ENCODE measurements around the gene JAM3. TPM values are rescaled to one million over a fixed set of nuclear protein-coding genes. Genes with fewer than 3 reads are reported as not detected.
A peak's percentile ranks its signal among the peaks of the same experiment; 100 is the strongest.

JAM3 gene
- 41.8 TPM for total RNA-seq

GRCh38 chr11:134068829-134069425 is at the start of gene JAM3:
TSS of gene JAM3 (plus strand) at chr11:134069072. CDS start at chr11:134069084, 12 bp downstream.
- DNase-seq: peak; percentile 96

DNA sequence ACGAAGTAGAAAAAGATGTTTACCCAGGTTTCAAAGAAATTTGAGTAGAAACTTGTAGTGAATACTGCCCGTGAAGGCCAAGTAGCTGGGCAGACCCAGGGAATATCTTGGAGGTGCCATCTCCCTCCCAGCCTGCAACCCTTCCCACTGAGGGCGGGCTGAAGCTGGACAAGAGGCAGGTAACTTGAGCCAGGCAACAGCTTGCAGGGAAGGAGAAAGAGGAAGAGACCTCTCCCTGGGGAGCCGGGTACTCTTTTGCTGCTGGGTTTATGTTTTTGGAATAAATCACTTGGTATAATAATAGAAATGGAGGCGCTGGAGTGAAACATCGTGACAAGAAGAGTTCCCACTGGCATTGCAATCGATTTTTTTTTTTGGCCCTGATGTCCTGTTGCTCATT is 49.4 kb upstream of the JAM3 start:
- DNase-seq: no peak

GRCh38 chr11:134020598-134020997 is 48.3 kb upstream of the JAM3 start:
- no peak for DNase-seq

- DNase-seq: no peak
Measured at GRCh38 chr11:134021326-134021725, 47.5 kb upstream of the JAM3 start.

GRCh38 chr11:134022748-134023147 is 46.1 kb upstream of the JAM3 start:
- DNase-seq: no peak

DNA sequence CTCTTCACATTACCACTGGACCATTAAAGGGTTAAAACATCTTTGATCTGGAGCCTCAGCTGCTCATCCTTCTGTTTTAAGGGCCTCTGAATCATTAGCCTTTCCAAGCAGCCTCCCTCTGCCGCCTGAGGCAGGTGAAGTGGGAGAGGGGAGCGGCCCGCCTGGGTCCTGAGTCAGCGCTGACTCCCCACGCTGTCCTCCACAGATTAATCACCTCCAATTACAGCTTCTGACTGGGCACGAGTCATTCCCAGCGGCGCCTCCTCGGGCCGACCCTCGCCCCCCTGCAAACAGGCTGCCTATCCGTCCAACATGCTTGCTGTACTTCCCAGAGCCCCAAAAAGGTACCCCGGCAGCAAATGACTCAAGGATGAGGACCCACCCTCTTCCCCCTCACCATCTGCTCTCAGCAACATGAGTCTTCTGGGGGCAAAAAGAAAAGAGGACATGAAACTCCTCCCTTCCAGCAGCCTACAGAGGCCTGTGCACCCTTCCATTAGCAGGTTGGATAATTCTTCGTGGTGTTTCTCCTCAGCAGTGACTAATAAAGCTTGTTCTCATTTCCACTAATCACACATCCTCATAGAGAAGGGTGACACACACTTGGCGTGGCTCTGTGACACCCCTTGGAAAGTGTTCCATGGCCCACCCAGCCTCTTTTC is 44.3 kb upstream of the JAM3 start:
- DNase-seq: no peak

DNA sequence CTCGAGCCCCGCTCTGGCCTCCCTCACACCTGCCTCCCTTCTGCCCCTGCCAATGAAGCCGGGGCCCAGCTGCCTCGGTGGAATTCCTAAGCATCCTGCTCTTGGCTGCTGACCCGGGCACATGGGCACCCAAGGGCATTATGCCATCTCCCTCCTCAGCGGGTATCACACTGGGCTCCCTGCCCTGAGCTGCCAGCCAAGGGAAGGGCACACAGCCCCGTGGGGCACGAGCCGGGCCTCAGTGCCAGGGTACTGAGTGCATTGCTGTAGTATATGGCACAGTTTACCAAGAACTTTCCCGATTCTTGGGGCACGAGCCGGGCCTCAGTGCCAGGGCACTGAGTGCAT is 43.8 kb upstream of the JAM3 start:
- no peak for DNase-seq

- DNase-seq: no peak
Measured at GRCh38 chr11:134026655-134027343, 42.1 kb upstream of the JAM3 start.

DNA sequence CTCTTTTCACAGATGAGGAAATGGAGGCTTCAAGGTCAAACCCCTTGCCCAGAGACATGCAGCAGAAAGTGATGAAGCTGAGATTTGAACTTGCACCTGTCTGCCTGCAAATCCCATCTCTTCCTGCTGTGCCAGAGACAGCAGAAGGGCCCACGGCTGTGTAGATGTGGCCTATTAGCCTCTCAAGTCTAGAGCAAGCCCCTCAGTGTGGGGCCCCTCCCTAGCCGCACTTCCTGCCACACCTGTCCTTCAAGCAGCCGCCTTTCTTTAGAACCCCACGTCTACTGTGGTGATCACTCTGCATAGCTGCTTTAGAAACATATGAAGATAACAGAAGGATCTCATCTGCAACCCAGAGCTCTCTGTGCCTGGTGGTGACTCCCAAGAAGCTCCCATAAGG is 41.2 kb upstream of the JAM3 start:
- no peak for DNase-seq

DNA sequence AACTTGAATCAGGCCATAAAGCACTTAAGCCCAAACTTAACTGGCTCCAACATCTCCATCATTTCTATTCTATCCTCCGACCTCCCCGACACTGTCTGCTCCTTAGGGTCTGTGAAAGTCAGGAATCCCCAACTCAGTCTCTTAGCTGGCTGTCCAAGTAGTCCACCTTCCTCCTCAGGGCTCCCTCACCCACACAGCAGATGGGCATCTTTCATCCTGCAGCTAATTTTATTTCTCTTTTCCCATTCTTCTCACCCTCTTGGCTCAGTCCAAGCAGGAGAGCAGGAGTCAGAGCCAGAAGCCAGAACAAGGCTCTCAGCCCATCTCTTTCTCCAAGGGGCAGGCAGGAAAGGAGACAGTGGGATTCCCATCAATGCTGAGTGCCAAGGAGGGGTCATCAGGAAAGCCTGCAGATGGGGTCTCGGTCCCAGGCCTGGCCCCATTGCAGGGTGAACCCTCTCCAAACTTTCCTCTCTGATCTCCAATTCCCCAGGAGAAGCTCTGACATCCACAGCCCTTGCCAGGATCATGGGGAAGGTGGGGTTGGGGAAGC is 40.4 kb upstream of the JAM3 start:
- DNase-seq: no peak

- no peak for DNase-seq
Measured at GRCh38 chr11:134030853-134031252, 38.0 kb upstream of the JAM3 start.

DNA sequence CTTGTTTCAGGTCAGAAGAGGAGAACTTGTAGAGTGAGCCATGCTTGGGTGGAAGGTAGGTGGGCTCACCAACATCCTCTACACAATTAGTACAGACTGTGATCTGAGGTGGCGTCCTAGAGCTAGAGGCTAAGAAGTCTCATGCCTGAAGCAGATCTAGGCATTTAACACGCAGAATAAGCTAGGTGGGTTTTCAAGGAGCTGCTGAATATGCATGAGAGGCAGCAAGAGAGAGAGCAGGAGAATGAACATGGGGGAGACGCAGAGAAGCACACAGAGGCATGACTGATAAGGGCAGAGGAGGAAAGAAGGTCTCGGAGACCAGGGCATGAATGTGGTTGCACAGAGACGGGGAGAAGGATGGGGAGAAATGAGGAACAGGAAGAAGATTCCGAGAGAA is 36.8 kb upstream of the JAM3 start:
- DNase-seq: no peak

- DNase-seq: peak; percentile 80
Measured at GRCh38 chr11:134032501-134033091, 36.3 kb upstream of the JAM3 start.

DNA sequence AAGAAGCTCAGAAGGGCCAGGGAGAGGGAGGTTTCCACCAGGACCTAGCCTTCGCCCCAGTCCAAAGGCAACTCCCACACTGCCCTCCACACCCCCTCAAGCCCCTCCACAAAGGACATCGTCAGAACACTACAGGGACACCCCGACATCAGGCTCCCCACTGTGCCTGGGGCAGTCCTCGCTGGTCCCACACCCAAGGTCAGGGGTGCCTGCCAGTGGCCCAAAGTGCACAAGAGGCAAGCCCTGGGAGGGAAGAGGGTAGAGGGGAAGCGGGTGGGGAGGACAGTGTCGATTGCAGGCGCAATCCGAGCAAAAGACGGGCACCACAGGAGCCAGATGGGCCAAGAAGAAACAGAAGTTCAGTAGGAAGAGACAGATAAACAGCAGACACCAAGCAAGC is 35.6 kb upstream of the JAM3 start:
- DNase-seq: no peak

- peak; percentile 81 for DNase-seq
Measured at GRCh38 chr11:134033696-134034491, 35.0 kb upstream of the JAM3 start.

- no peak for DNase-seq
Measured at GRCh38 chr11:134034496-134035381, 34.1 kb upstream of the JAM3 start.

- no peak for DNase-seq
Measured at GRCh38 chr11:134036492-134037045, 32.3 kb upstream of the JAM3 start.

GRCh38 chr11:134037046-134037908 is 31.6 kb upstream of the JAM3 start:
- peak; percentile 51 for DNase-seq

DNA sequence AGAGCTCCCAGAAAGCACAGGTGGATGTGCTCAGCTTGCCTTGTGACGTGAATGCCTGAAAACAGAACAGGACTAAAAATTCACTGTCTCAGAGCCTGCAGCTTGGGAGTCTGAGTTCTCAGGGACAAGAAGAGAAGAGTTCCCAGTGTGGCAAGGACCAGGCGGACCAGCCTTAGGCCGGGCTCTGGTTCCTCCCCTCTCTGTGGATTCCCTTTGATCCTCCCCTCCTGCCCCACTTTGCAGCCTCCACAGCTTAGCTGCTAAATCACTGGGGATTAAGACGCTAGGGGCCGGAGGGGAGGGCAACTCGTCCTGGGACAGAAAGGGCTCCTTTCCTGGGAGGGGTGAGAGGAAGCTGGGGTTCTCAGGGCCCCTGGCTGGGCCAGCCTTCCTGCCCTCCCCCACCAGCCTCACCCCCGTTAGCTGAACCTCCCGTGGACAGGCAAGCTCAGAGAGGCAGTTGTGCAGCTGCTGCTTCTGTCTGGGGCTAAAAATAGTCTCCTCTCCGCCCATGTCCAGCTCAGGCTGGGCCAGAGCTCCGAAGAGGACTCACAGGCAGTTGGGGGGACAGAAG is 29.9 kb upstream of the JAM3 start:
- DNase-seq: peak; percentile 30

All from occipital lobe (tissue), 2 donors.